Brain microvascular endothelial cell (primary cell): ENCODE measurements around the gene ZNF423.

Source experiments
- DNase-seq: peaks from one replicate; pipeline ENCODE4 v3.0.0-alpha.2; 2020
- H3K27ac ChIP-seq: fragments of 250-450 bp; sonication (Bioruptor Pico); 2 replicates; pipeline ENCODE4 v1.5.1; 2020; ENCODE audit warnings: mild to moderate bottlenecking, moderate library complexity
- H3K27me3 ChIP-seq: fragments of 250-450 bp; sonication (Bioruptor Pico); replicated peaks from 2 replicates; pipeline ENCODE4 v1.5.1; 2020; ENCODE audit warnings: mild to moderate bottlenecking
- H3K36me3 ChIP-seq: fragments of 250-450 bp; sonication (Bioruptor Pico); replicated peaks from 2 replicates; pipeline ENCODE4 v1.5.1; 2020; ENCODE audit warnings: mild to moderate bottlenecking
- H3K4me3 ChIP-seq: 2 replicates; pipeline ENCODE4 v1.5.1; 2011; ENCODE audit warnings: low read depth, mild to moderate bottlenecking, control low read depth, low read length, moderate library complexity
- CTCF ChIP-seq: IDR thresholded peaks from 2 replicates; pipeline ENCODE4 v1.5.1; 2011; ENCODE audit warnings: low read depth, mild to moderate bottlenecking, moderate library complexity, low read length, control low read depth, inconsistent platforms; ENCODE audit errors: missing control alignments
- in situ Hi-C: cut with HindIII; loops from 2 replicates; pipeline ENCODE4 v1.10.0; 2017; ENCODE audit warnings: low sequenced_read_pairs, low pct_ligation_motif_present

The ZNF423 gene

GRCh38 chr16:49556249-49556605 is 299.7 kb downstream of the ZNF423 start:
- Histone ChIP-seq H3K27me3 (no peaks in the 10 kb centered on the region), H3K27ac (no peak overlapping the region), H3K4me3 (no peak overlapping the region), H3K36me3 (no peaks in the 10 kb centered on the region)
- DNase-seq: no peak
- in situ Hi-C loops: no loop called here
- no peak for TF ChIP-seq CTCF

- in situ Hi-C loops: no loop called here
- H3K27me3 ChIP-seq: no peaks in the 10 kb centered on the region
- TF ChIP-seq CTCF: no peak
- no peaks in the 10 kb centered on the region for H3K36me3 ChIP-seq
- H3K27ac ChIP-seq: no peak overlapping the region
- H3K4me3 ChIP-seq: no peak overlapping the region
- no peak for DNase-seq
Measured at GRCh38 chr16:49554681-49555080, 301.2 kb downstream of the ZNF423 start.

- no peak overlapping the region for H3K4me3 ChIP-seq
- no peaks in the 10 kb centered on the region for H3K27me3 ChIP-seq
- H3K36me3 ChIP-seq: no peaks in the 10 kb centered on the region
- in situ Hi-C loops: no loop called here
- H3K27ac ChIP-seq: no peak overlapping the region
- no peak for TF ChIP-seq CTCF
- DNase-seq: no peak
Measured at GRCh38 chr16:49552313-49552928, 303.5 kb downstream of the ZNF423 start.

GRCh38 chr16:49550666-49551065 is 305.2 kb downstream of the ZNF423 start:
- no peak for TF ChIP-seq CTCF
- DNase-seq: no peak
- H3K27me3 ChIP-seq: no peaks in the 10 kb centered on the region
- no peak overlapping the region for H3K4me3 ChIP-seq
- no peaks in the 10 kb centered on the region for H3K36me3 ChIP-seq
- H3K27ac ChIP-seq: no peak overlapping the region
- in situ Hi-C loops: no loop called here

GRCh38 chr16:49550140-49550539 is 305.8 kb downstream of the ZNF423 start:
- no peaks in the 10 kb centered on the region for H3K27me3 ChIP-seq
- H3K36me3 ChIP-seq: no peaks in the 10 kb centered on the region
- no peak overlapping the region for H3K27ac ChIP-seq
- no peak for TF ChIP-seq CTCF
- in situ Hi-C loops: no loop called here
- no peak overlapping the region for H3K4me3 ChIP-seq
- DNase-seq: no peak

- no peak overlapping the region for H3K27ac ChIP-seq
Measured at GRCh38 chr16:49548325-49548970, 307.5 kb downstream of the ZNF423 start.

More at GRCh38 chr16:49548325-49548970, 307.5 kb downstream of the ZNF423 start:
- no peak for DNase-seq
- Histone ChIP-seq H3K4me3 (no peak overlapping the region), H3K27me3 (no peaks in the 10 kb centered on the region), H3K36me3 (no peaks in the 10 kb centered on the region)
- in situ Hi-C loops: no loop called here
- TF ChIP-seq CTCF: no peak
